ENCODE results near the gene ONECUT2.

Gene ONECUT2

DNA sequence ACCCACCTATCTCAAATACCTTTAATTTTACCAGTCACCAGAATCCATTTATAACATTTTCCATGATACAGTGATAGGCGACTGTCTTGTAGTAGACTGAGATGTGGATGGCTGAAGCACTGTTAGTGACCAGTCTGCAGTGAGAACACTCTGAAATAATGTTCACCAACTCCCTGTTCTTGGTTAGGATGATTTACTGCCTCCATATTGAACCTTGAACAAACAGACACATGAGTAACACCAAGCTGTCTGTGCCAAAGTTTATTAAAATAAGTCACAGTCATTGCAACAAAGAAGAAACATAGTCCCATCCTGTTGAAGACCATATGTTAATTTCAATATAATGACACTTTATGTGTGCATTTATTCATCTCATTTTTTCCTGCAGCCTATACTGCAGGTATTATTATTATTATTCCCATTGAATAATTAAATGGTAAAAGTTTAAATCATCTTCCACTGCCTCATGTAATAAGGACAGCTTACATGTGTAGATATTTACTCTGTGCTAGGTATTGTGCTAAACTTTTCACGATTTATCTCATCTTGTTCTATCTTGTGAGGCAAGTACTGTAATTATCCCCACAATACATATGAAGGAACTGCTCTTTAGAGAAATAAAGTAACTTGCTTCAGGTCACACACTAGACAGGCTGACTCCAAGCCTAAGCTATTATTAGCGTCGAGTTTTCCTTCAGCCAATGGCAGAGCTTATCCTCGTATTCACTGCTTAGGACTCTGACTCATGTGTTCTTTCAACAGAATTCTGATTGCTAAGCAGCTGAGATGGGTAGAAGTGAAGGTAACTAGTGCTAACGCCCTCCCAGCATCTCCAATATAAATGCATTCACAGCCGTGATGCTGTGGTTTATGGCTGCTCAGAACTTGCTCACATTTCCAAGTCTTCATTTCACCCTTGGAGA is 62.5 kb downstream of the ONECUT2 start:
- peak; percentile 46 for DNase-seq (ENCODE audit: low read depth)
- TF ChIP-seq, protein P1, sequence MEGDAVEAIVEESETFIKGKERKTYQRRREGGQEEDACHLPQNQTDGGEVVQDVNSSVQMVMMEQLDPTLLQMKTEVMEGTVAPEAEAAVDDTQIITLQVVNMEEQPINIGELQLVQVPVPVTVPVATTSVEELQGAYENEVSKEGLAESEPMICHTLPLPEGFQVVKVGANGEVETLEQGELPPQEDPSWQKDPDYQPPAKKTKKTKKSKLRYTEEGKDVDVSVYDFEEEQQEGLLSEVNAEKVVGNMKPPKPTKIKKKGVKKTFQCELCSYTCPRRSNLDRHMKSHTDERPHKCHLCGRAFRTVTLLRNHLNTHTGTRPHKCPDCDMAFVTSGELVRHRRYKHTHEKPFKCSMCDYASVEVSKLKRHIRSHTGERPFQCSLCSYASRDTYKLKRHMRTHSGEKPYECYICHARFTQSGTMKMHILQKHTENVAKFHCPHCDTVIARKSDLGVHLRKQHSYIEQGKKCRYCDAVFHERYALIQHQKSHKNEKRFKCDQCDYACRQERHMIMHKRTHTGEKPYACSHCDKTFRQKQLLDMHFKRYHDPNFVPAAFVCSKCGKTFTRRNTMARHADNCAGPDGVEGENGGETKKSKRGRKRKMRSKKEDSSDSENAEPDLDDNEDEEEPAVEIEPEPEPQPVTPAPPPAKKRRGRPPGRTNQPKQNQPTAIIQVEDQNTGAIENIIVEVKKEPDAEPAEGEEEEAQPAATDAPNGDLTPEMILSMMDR (conservative IDR thresholded peaks at IDR 0.05; ENCODE audit: low read length), result no peak
- H3K4me3 ChIP-seq (ENCODE audit: low read length), result no peak overlapping the region

DNA sequence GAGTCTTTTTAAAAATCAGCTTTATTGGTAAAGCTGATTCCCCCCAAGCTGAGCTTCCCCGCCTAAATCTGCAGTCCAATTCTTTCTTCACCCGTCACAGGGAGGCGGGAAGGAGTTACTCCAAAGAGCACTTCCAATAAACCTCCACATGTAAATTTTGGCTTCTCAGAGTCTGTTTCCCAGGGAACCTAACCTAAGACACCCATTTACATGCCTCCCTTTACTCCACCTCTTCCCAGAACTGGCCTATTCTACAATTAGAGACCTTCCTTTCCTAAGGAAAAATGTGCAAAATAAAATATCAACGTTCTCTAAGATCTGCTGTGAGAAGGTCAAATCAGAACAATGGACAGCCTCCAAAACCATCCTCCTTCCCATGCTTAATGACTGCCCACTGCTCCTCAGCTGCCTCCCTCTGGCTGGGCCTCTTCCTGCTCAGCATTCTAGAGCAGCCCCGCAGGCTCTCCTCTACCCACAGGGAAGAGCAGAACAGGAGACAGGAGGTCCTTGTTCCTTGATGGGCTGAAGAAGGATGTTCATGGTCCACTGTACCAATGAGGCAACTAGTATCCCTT is 63.6 kb downstream of the ONECUT2 start:
- H3K4me3 ChIP-seq (ENCODE audit: low read length), result no peak overlapping the region
- DNase-seq (ENCODE audit: low read depth), result no peak
- TF ChIP-seq, protein P1 (conservative IDR thresholded peaks at IDR 0.05; ENCODE audit: low read length), result no peak

DNA sequence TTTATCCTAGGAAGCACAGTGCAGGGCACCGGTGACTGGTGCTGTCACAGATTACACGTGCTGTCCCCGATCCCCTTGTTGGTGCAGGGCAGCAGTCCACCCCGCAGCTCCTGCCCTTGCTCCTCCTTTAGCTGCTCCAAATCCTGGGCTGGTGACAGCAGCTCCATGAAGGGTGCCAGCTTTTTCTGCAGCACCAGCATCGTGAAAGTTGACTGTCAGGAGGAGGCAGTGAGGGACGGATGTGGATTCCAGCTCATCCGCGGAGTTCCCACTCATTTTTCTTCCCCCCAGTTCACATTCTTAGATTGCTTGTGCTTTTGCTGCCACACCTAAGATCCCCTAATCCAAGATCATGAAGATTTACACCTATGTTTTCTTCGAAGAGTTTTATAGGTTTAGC is 67.5 kb downstream of the ONECUT2 start:
- no peak overlapping the region for H3K4me3 ChIP-seq (ENCODE audit: low read length)
- TF ChIP-seq, protein P1 (conservative IDR thresholded peaks at IDR 0.05; ENCODE audit: low read length), result no peak
- no peak for DNase-seq (ENCODE audit: low read depth)

DNA sequence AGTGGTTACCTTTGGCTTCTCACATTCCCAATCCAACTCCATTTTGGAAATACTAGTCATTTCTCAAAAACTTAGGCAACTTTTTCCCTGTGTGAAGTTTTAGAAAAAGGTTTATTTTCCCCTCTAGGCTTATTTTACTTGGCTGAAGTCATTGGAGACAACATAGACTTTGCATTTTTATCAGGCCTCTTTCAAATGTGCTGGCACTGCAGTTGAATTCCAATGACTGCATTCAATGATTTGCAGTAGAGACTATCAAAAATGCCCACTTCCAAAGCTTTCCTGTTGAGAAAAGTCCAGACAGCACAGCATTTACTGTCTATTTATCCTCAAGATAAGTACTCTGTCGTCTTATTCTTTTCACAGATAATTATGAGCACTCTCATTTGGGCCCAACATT is 70.1 kb downstream of the ONECUT2 start:
- TF ChIP-seq, protein P1 (conservative IDR thresholded peaks at IDR 0.05; ENCODE audit: low read length), result no peak
- no peak for DNase-seq (ENCODE audit: low read depth)
- no peak overlapping the region for H3K4me3 ChIP-seq (ENCODE audit: low read length)

DNA sequence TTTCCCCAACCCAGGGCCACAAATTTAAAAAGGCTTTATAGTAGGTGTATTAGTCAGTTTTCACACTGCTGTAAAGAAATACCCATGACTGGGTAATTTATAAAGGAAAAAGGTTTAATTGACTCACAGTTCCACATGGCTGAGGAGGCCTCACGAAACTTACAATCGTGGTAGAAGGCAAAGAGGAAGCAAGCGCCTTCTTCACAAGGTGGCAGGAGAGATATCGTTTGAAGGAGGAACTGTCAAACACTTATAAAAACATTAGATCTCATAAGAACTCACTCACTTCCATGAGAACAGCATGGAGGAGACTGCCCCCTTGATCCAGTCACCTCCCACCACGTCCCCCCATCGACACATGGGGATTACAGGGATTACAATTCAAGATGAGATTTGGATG is 80.9 kb downstream of the ONECUT2 start:
- no peak overlapping the region for H3K4me3 ChIP-seq (ENCODE audit: low read length)
- DNase-seq (ENCODE audit: low read depth), result no peak
- TF ChIP-seq, protein P1 (conservative IDR thresholded peaks at IDR 0.05; ENCODE audit: low read length), result no peak

DNA sequence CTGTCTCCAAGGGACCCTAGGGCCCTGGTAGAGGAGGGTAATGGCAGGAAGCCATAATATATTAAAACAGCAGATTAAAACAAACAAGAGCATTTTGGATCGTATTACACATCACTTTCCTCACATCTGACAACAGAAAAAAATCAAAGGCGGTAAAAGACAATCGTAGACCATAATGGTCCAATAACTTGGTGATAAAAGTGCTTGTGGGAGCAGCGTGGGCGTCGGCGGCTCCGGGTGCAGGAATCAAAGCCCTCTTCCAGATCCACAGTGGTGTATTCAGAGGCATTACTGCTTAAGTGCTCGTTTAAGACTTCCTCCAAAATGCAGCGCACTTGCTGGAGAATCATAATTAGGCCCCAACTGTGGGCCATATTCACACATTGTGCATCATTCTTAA is 83.4 kb downstream of the ONECUT2 start:
- TF ChIP-seq, protein P1 (conservative IDR thresholded peaks at IDR 0.05; ENCODE audit: low read length), result no peak
- DNase-seq (ENCODE audit: low read depth), result no peak
- no peak overlapping the region for H3K4me3 ChIP-seq (ENCODE audit: low read length)
